K562 (cell line): Measurements from ENCODE around the gene PLEKHG3. TPM values are rescaled to one million over a fixed set of nuclear protein-coding genes. Genes with fewer than 3 reads are reported as not detected.

Source experiments
- ATAC-seq: fragments of 200-7000 bp; cut with Tn5 transposase; 3 replicates; pipeline ENCODE4 v1.9.1; 2020; ENCODE audit warnings: moderate library complexity
- BruUV-seq: library from RNA; stranded (reverse); fragments of 400-500 nt; replicated peaks from 2 replicates; lab custom pipeline; 2021; lab: Mats Ljungman, UMichigan
- CTCF ChIA-PET: fragments of 300-600 bp; formaldehyde crosslinking; extraction: SDS; loops from one replicate; lab custom pipeline; 2021; ENCODE audit warnings: low intra/inter-chr PET ratio; lab: Yijun Ruan, JAX
- POLR2A ChIA-PET: fragments of 300-600, 350-650 bp; sonication (Branson Sonifier 250); formaldehyde crosslinking; extraction: SDS; loops from one replicate; lab custom pipeline; 2021; ENCODE audit warnings: antibody characterized with exemption, inconsistent platforms; lab: Yijun Ruan, JAX
- DNase-seq, 4 experiments: peaks; one replicate each; pipeline versions ENCODE4 v3.0.0 to v3.0.0-alpha.2; 2011 to 2018; ENCODE audit warnings: low spot score in 3 of 4, mixed read lengths in 3 of 4; ENCODE audit errors: extremely low read depth in 1 of 4
- FAIRE-seq: peaks from 2 replicates; lab custom pipeline; 2011; peaks lifted over from hg19 to GRCh38; lab: Jason Lieb, UNC
- H2AFZ ChIP-seq: 2 replicates; pipeline ENCODE4 v1.6.0; 2011; ENCODE audit warnings: low read depth, low read length, control low read depth, inconsistent platforms
- H3K27ac ChIP-seq: fragments of 200-600 bp; 3 replicates; pipeline ENCODE4 v1.8.0; 2011; ENCODE audit warnings: low read depth, mild to moderate bottlenecking, control low read depth, inconsistent platforms, low read length, moderate library complexity, mixed read lengths; ENCODE audit errors: extremely low read depth
- H3K27me3 ChIP-seq, 2 experiments: fragments of 300-600 bp in 1 of 2; 2 replicates in 1 of 2; 3 replicates in 1 of 2; pipeline versions ENCODE4 v1.6.0 to v1.8.0; 2011; ENCODE audit warnings: inconsistent platforms in 2 of 2, low read length in 2 of 2, mild to moderate bottlenecking in 1 of 2, mixed read lengths in 1 of 2, moderate library complexity in 1 of 2; ENCODE audit not compliant: control insufficient read depth in 2 of 2, insufficient read depth in 2 of 2
- H3K36me3 ChIP-seq: fragments of 300-600 bp; 3 replicates; pipeline ENCODE4 v1.8.0; 2011; ENCODE audit warnings: mild to moderate bottlenecking, low read length, inconsistent platforms; ENCODE audit not compliant: control insufficient read depth, insufficient read depth
- H3K4me1 ChIP-seq, 2 experiments: fragments of 200-600 bp in 1 of 2; replicated peaks in 1 of 2; 2 replicates in 1 of 2; 3 replicates in 1 of 2; pipeline versions ENCODE4 v1.5.1 to v1.8.0; 2011; ENCODE audit warnings: inconsistent platforms in 2 of 2, low read length in 2 of 2, mild to moderate bottlenecking in 1 of 2, mixed read lengths in 1 of 2, moderate library complexity in 1 of 2; ENCODE audit not compliant: control insufficient read depth in 2 of 2, insufficient read depth in 2 of 2
- H3K4me2 ChIP-seq: 2 replicates; pipeline ENCODE4 v1.6.1; 2011; ENCODE audit warnings: low read length, control low read depth, inconsistent platforms, mixed read lengths; ENCODE audit not compliant: insufficient read depth
- H3K4me3 ChIP-seq: fragments of 200-600 bp; sonication (generic), shearing (Covaris generic); 2 replicates; pipeline ENCODE4 v1.5.1; 2016; ENCODE audit warnings: control low read depth, inconsistent platforms
- H3K79me2 ChIP-seq: fragments of 200-600 bp; 3 replicates; pipeline ENCODE4 v1.8.0; 2011; ENCODE audit warnings: low read length, inconsistent platforms; ENCODE audit not compliant: control insufficient read depth, insufficient read depth
- H3K9ac ChIP-seq, 2 experiments: 2 replicates each; pipeline versions ENCODE4 v1.6.0 to v1.6.1; 2011; ENCODE audit warnings: low read depth in 2 of 2, low read length in 2 of 2, control low read depth in 1 of 2, inconsistent platforms in 1 of 2, mild to moderate bottlenecking in 1 of 2, mixed read lengths in 1 of 2; ENCODE audit not compliant: insufficient read depth in 1 of 2
- H3K9me1 ChIP-seq: one replicate; pipeline ENCODE4 v1.6.0; 2011; ENCODE audit warnings: inconsistent platforms, mild to moderate bottlenecking, low read length, moderate library complexity; ENCODE audit not compliant: control insufficient read depth, insufficient read depth
- H3K9me3 ChIP-seq: replicated peaks from 2 replicates; pipeline ENCODE4 v1.5.1; 2011; ENCODE audit warnings: low read depth, low read length, inconsistent platforms; ENCODE audit not compliant: control insufficient read depth, insufficient read depth
- H4K20me1 ChIP-seq: replicated peaks from 2 replicates; pipeline ENCODE4 v1.6.1; 2011; ENCODE audit warnings: low read length, inconsistent platforms, mixed read lengths; ENCODE audit not compliant: control insufficient read depth, insufficient read depth
- ADNP ChIP-seq: fragments of 200-800 bp; sonication (Bioruptor generic); IDR thresholded peaks from 2 replicates; pipeline ENCODE4 v1.6.1; 2016; ENCODE audit warnings: missing genetic modification characterization, missing compliant biosample characterization
- BDP1 ChIP-seq: IDR thresholded peaks from 3 replicates; pipeline ENCODE4 v1.6.1; 2011; ENCODE audit not compliant: insufficient read length, insufficient read depth
- BRD4 ChIP-seq: fragments of 200-600 bp; sonication (generic); IDR thresholded peaks from 2 replicates; pipeline ENCODE4 v1.6.1; 2017; ENCODE audit warnings: inconsistent platforms
- CREM ChIP-seq: IDR thresholded peaks from 2 replicates; pipeline ENCODE4 v1.6.1; 2014; ENCODE audit warnings: antibody characterized with exemption, low read depth
- DEAF1 ChIP-seq: fragments of 450-650 bp; formaldehyde crosslinking; IDR thresholded peaks from 2 replicates; pipeline ENCODE4 v1.4.0; 2020; ENCODE audit warnings: mild to moderate bottlenecking, moderate library complexity
- ESRRB ChIP-seq: fragments of 250-450 bp; sonication (Bioruptor Pico); IDR thresholded peaks from 2 replicates; pipeline ENCODE4 v1.5.0; 2020; ENCODE audit warnings: mild to moderate bottlenecking, moderate library complexity, borderline replicate concordance
- HEY1 ChIP-seq: fragments of 250-450 bp; sonication (Bioruptor Pico); IDR thresholded peaks from 2 replicates; pipeline ENCODE4 v1.5.0; 2020; ENCODE audit warnings: mild to moderate bottlenecking, moderate library complexity, borderline replicate concordance
- NFIC ChIP-seq: fragments of 450-650 bp; IDR thresholded peaks from 2 replicates; pipeline ENCODE4 v1.6.1; 2017; ENCODE audit warnings: mild to moderate bottlenecking, inconsistent platforms
- PML ChIP-seq: IDR thresholded peaks from 2 replicates; pipeline ENCODE4 v1.6.1; 2012; ENCODE audit warnings: low read length, inconsistent platforms
- PTRF ChIP-seq: fragments of 450-650 bp; IDR thresholded peaks from 2 replicates; pipeline ENCODE4 v1.6.1; 2016; ENCODE audit warnings: mild to moderate bottlenecking, missing genetic modification characterization, missing compliant biosample characterization
- RCOR1 ChIP-seq, 2 experiments: IDR thresholded peaks; 2 replicates each; pipeline ENCODE4 v1.6.1; 2012; ENCODE audit warnings: low read depth in 2 of 2, low read length in 2 of 2, borderline replicate concordance in 1 of 2, improper control_type of control experiment in 1 of 2
- SAFB2 ChIP-seq: fragments of 200-400 bp; formaldehyde crosslinking; IDR thresholded peaks from 2 replicates; pipeline ENCODE4 v1.6.1; 2018; ENCODE audit warnings: borderline replicate concordance, low read length, low read depth, moderate library complexity; ENCODE audit not compliant: severe bottlenecking
- SMAD4 ChIP-seq: fragments of 250-450 bp; sonication (Bioruptor Pico); conservative IDR thresholded peaks from 2 replicates; pipeline ENCODE4 v1.8.0; 2021; ENCODE audit warnings: inconsistent platforms, mild to moderate bottlenecking, moderate library complexity
- SPI1 ChIP-seq: IDR thresholded peaks from 2 replicates; pipeline ENCODE4 v1.6.1; 2011; ENCODE audit warnings: low read depth, low read length, control low read depth, borderline replicate concordance
- WHSC1 ChIP-seq: IDR thresholded peaks from one replicate; pipeline ENCODE4 v1.6.1; 2012; ENCODE audit warnings: low read length, control low read depth, inconsistent platforms
- ZNF316 ChIP-seq: fragments of 450-650 bp; IDR thresholded peaks from 2 replicates; pipeline ENCODE4 v1.6.1; 2016
- WGBS: fragments of 100-300 bp; shearing (Covaris generic); methylation state at CpG from one replicate; pipeline ENCODE4 v1.1.6; 2016; ENCODE audit warnings: low coverage, mixed read lengths; ENCODE audit not compliant: insufficient coverage; ENCODE audit errors: missing lambda C conversion rate; 5-methylcytosine and 5-hydroxymethylcytosine counted together
- in situ Hi-C: fragments of 300-500 bp; cut with MboI; formaldehyde crosslinking; loops from 4 replicates; pipeline ENCODE4 v1.15.0; 2018; ENCODE audit warnings: inconsistent platforms, mixed read lengths
- intact Hi-C: fragments of 100-400 bp; cut with micrococcal nuclease; formaldehyde crosslinking; loops from 2 replicates; pipeline ENCODE4 v1.14.2; 2022
- polyA plus RNA-seq, 8 experiments: library from polyadenylated mRNA; depleted of rRNA in 4 of 8; stranded (reverse) in 5 of 8; unstranded in 3 of 8; fragments of >200 nt; fragmentation: Nextera tagmentation in 2 of 8; fragmentation: Illumina TruSeq in 1 of 8; extraction: Ambion mirVana in 2 of 8; extraction: Trizol in 1 of 8; gene quantifications; 2 replicates each; pipeline versions ENCODE4 v1.2.1 to v1.2.3, GENCODE V29; 2011 to 2014; ENCODE audit warnings: inconsistent platforms in 1 of 8, missing spikeins in 1 of 8
- total RNA-seq, 7 experiments: library from RNA; depleted of rRNA in 6 of 7; stranded (reverse); fragments of >200 nt in 6 of 7; fragmentation: Illumina TruSeq in 2 of 7; extraction: Trizol in 2 of 7; gene quantifications; 2 replicates each; pipeline versions ENCODE4 v1.2.1 to v1.2.3, GENCODE V29; 2011 to 2021; ENCODE audit warnings: low replicate concordance in 1 of 7
- TF ChIP-seq, protein P1 (sequence below): sonication (generic); formaldehyde crosslinking; IDR thresholded peaks from 2 replicates; pipeline ENCODE4 v1.8.1; 2023; ENCODE audit warnings: mild to moderate bottlenecking, missing genetic modification reagents

PLEKHG3 gene
- total and polyA plus RNA-seq, 9 of the 15 experiments (the other 6 are each of a cell fraction or from before 2014, with no cell fraction given), result 0.04 to 0.16 TPM; not detected in 7

GRCh38 chr14:64753374-64753773 lies 49.1 kb downstream of the PLEKHG3 start:
- Histone ChIP-seq H3K79me2 (no peaks in the 10 kb centered on the region), H3K4me2 (no peak overlapping the region), H3K9ac (no peak overlapping the region), H3K27me3 (peaks cover 10 to 60% of the 10 kb centered on the region in 2 experiments; a peak in 4 of 5 replicates), H3K9me1 (no peaks in the 10 kb centered on the region), H3K36me3 (no peaks in the 10 kb centered on the region), H2AFZ (no peak overlapping the region), H4K20me1 (0 out of 2 replicates have a peak, but pooled peaks cover 3% of the 10 kb centered on the region), H3K4me1 (no peaks in the 10 kb centered on the region; a peak in 2 of 5 replicates), H3K4me3 (no peak overlapping the region), H3K9me3 (no peaks in the 10 kb centered on the region), H3K27ac (no peak overlapping the region)
- TF ChIP-seq BRD4 (no peak), WHSC1 (no peak), SAFB2 (no peak), ADNP (tag) (no peak), NFIC (no peak), SPI1 (no peak), CREM (no peak), DEAF1 (CRISPR knock-in tag) (no peak), BDP1 (no peak), RCOR1 (IDR thresholded peaks at IDR 0.05; ENCODE audit: borderline replicate concordance in 1 of 2, low read depth in 2 of 2, low read length in 2 of 2) (no peak), PTRF (tag) (no peak), ESRRB (CRISPR knock-in tag) (no peak), PML (no peak), SMAD4 (no peak), ZNF316 (no peak), HEY1 (CRISPR knock-in tag) (no peak)
- TF ChIP-seq, protein P1, sequence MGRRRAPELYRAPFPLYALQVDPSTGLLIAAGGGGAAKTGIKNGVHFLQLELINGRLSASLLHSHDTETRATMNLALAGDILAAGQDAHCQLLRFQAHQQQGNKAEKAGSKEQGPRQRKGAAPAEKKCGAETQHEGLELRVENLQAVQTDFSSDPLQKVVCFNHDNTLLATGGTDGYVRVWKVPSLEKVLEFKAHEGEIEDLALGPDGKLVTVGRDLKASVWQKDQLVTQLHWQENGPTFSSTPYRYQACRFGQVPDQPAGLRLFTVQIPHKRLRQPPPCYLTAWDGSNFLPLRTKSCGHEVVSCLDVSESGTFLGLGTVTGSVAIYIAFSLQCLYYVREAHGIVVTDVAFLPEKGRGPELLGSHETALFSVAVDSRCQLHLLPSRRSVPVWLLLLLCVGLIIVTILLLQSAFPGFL (CRISPR knock-in tag), result no peak
- intact Hi-C loops, result no loop called here
- ATAC-seq, result no peak
- BruUV-seq, result no TSS peak
- ChIA-PET POLR2A (no interaction called here), CTCF (no interaction called here)
- 0% methylated on average over 6 of the region's 13 CpGs for WGBS
- no peak for FAIRE-seq
- DNase-seq, result no peak
- in situ Hi-C loops, result no loop called here
